GM19351 (cell line): ENCODE data around the gene CHN2.

Experiments used
- ATAC-seq: cut with Tn5 transposase; IDR thresholded peaks from one replicate; pipeline ENCODE4 v1.9.1; 2021; ENCODE audit warnings: mild to moderate bottlenecking, moderate library complexity; ENCODE audit not compliant: unreplicated experiment

Gene CHN2

GRCh38 chr7:29304756-29305155 is 110.2 kb downstream of the CHN2 start:
- no peak for ATAC-seq

- no peak for ATAC-seq
These were observed 111.9 kb downstream of the CHN2 start for GRCh38 chr7:29306319-29306991.

GRCh38 chr7:29308424-29308823 is 113.8 kb downstream of the CHN2 start:
- no peak for ATAC-seq

GRCh38 chr7:29309041-29309854 is 114.7 kb downstream of the CHN2 start:
- ATAC-seq = no peak

GRCh38 chr7:29310625-29311024 is 116.0 kb downstream of the CHN2 start:
- ATAC-seq = no peak

GRCh38 chr7:29311314-29311713 is 116.7 kb downstream of the CHN2 start:
- ATAC-seq = no peak

GRCh38 chr7:29314148-29314547 is 119.6 kb downstream of the CHN2 start:
- no peak for ATAC-seq

GRCh38 chr7:29315122-29315891 is 120.7 kb downstream of the CHN2 start:
- ATAC-seq = no peak

- ATAC-seq = no peak
These were observed 121.3 kb downstream of the CHN2 start for GRCh38 chr7:29315892-29316270.

GRCh38 chr7:29316926-29317325 is 122.4 kb downstream of the CHN2 start:
- ATAC-seq = no peak

GRCh38 chr7:29318853-29319718 is 124.5 kb downstream of the CHN2 start:
- no peak for ATAC-seq

GRCh38 chr7:29319719-29320521 is 125.3 kb downstream of the CHN2 start:
- ATAC-seq = peak; percentile 63

GRCh38 chr7:29320577-29320976 is 126.0 kb downstream of the CHN2 start:
- ATAC-seq = no peak

GRCh38 chr7:29322023-29322712 is 127.6 kb downstream of the CHN2 start:
- ATAC-seq = no peak

GRCh38 chr7:29325476-29325875 is 130.9 kb downstream of the CHN2 start:
- ATAC-seq = no peak

GRCh38 chr7:29326864-29327263 is 132.3 kb downstream of the CHN2 start:
- no peak for ATAC-seq

GRCh38 chr7:29327455-29327854 is 132.9 kb downstream of the CHN2 start:
- no peak for ATAC-seq

- no peak for ATAC-seq
These were observed 133.5 kb downstream of the CHN2 start for GRCh38 chr7:29328045-29328444.

- no peak for ATAC-seq
These were observed 134.2 kb downstream of the CHN2 start for GRCh38 chr7:29328811-29329210.
